SK-N-MC (cell line): Measurements from ENCODE around the gene RNF168.
A peak's percentile ranks its signal among the peaks of the same experiment; 100 is the strongest.
"Not testable (repeated sequence)": the region's sequence is repeated elsewhere in the genome, so short reads cannot be mapped to it uniquely, and the experiment has no call there.

ENCODE experiments used
- DNase-seq: peaks from one replicate; pipeline ENCODE4 v3.0.0-alpha.2; 2011; ENCODE audit warnings: low read depth, low spot score
- H3K27ac ChIP-seq: fragments of 200-600 bp; sonication (generic); 2 replicates; pipeline ENCODE4 v1.5.1; 2016; ENCODE audit warnings: mixed run types
- H3K36me3 ChIP-seq: fragments of 200-600 bp; sonication (generic); 2 replicates; pipeline ENCODE4 v1.6.1; 2017; ENCODE audit warnings: antibody characterized with exemption, low read length, mixed read lengths; ENCODE audit not compliant: insufficient read depth
- H3K4me3 ChIP-seq: fragments of 200-600 bp; sonication (generic); 2 replicates; pipeline ENCODE4 v1.5.1; 2016
- H3K9ac ChIP-seq: fragments of 200-600 bp; sonication (generic); 2 replicates; pipeline ENCODE4 v1.8.0; 2017; ENCODE audit warnings: mixed run types, mixed read lengths; ENCODE audit not compliant: insufficient read length
- H3K9me3 ChIP-seq: fragments of 200-600 bp; sonication (generic); 2 replicates; pipeline ENCODE4 v1.6.1; 2017; ENCODE audit warnings: low read depth, mild to moderate bottlenecking, antibody characterized with exemption, low read length, moderate library complexity, mixed read lengths
- EZH2 ChIP-seq: fragments of 200-600 bp; sonication (generic); IDR thresholded peaks from one replicate; pipeline ENCODE4 v1.6.1; 2017; ENCODE audit warnings: antibody characterized with exemption
- FOXP2 ChIP-seq: optimal IDR thresholded peaks from 2 replicates; pipeline ENCODE3; 2011; ENCODE audit warnings: mild to moderate bottlenecking, moderate library complexity; ENCODE audit not compliant: insufficient read depth; ENCODE audit errors: extremely low read length, control extremely low read depth
- POLR2AphosphoS5 ChIP-seq: IDR thresholded peaks from 2 replicates; pipeline ENCODE4 v1.6.1; 2012; ENCODE audit warnings: mild to moderate bottlenecking, low read depth, low read length, borderline replicate concordance

The RNF168 gene

DNA sequence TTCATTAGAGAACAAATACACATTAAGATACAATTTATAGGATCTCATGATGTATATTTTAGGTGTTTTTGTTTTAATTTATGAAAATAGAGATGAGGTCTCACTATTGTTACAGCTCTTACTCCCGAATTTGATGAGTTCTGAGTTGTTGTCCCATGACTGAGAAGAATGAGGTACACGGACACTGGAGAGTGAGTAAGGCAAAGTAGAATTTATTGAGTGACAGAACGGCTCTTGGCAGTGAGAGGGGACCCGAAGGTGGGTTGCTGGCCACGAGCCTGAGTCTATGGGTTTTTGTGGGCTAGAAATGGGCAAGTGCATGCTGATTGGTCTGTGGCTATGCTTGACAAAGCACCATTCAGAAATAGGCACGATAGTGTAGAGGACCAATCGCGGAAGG lies 3.1 kb upstream of the RNF168 start:
- DNase-seq = no peak
- Histone ChIP-seq H3K4me3 (no peak overlapping the region), H3K36me3 (no peaks in the 10 kb centered on the region), H3K9me3 (0 out of 2 replicates have a peak, but pooled peaks cover 3% of the 10 kb centered on the region), H3K9ac (no peak overlapping the region), H3K27ac (no peak overlapping the region)
- TF ChIP-seq EZH2 (no peak), POLR2AphosphoS5 (no peak), FOXP2 (no peak)

DNA sequence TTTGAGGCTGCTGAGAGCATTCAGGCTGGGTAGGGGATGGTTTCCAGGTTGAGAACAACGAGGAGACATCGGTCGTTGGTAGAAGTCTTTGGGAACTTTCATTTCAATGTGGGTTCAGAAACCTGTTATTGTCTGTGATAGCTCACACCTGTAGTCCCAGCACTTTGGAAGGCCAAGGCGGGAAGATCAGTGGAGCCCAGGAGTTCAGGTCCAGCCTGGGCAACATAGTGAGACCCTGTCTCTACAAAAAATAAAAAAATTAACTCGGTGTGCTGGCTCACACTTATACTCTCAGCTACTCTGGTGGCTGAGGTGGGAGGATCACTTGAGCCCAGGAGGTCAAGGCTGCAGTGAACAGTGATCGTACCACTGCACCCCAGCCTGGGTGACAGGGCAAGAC lies 988 bp upstream of the RNF168 start:
- H3K9ac ChIP-seq = no peak overlapping the region
- peak overlapping the region; percentile 83 for H3K27ac ChIP-seq
- H3K36me3 ChIP-seq = peaks cover 9% of the 10 kb centered on the region
- TF ChIP-seq EZH2 (no peak), FOXP2 (no peak), POLR2AphosphoS5 (no peak)
- H3K4me3 ChIP-seq = no peak overlapping the region
- no peak for DNase-seq
- 0 out of 2 replicates have a peak, but pooled peaks cover 3% of the 10 kb centered on the region for H3K9me3 ChIP-seq

DNA sequence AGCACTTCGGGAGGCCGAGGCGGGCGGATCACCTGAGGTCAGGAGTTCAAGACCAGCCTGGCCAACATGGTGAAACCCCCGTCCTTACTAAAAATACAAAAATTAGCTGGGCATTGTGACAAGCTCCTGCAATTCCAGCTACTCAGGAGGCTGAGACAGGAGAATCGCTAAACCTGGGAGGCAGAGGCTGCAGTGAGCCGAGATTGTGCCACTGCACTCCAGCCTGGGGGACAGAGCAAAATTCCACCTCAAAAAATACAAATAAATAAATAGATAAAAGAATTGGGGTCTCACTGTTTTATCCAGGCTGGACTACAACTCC lies 470 bp upstream of the RNF168 start:
- peaks cover 14% of the 10 kb centered on the region for H3K36me3 ChIP-seq
- peak overlapping the region; percentile 60 for H3K9ac ChIP-seq
- not testable (repeated sequence) for DNase-seq, H3K9me3 ChIP-seq
- peak overlapping the region; percentile 83 for H3K27ac ChIP-seq
- peak overlapping the region; percentile 89 for H3K4me3 ChIP-seq

DNA sequence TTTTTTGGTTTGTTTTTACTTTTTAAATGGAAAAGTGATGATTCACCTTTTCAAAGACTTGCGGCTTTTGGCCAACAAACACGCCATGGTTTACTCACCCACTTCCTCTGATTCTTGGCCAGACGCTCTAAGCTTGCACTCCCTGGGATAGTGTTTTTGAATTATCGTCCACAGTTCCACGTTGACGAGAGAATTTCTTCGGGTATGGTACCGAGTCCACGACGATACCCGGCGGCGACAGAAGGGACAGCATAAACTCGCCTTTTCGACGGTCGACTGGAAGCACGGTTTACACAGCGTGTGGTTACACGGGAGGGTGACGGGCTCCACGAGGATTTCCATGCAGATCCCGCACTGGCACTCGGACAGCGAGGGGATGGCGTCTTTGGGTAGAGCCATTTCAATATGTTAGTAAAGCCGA lies 783 bp downstream of the RNF168 start:
- H3K9me3 ChIP-seq = 0 out of 2 replicates have a peak, but pooled peaks cover 3% of the 10 kb centered on the region
- peaks cover 26% of the 10 kb centered on the region for H3K36me3 ChIP-seq
- peak overlapping the region; percentile 89 for H3K4me3 ChIP-seq
- no peak for DNase-seq
- peak overlapping the region; percentile 82 for H3K9ac ChIP-seq
- TF ChIP-seq FOXP2 = no peak
- TF ChIP-seq EZH2 = no peak
- no peak for TF ChIP-seq POLR2AphosphoS5
- H3K27ac ChIP-seq = peak overlapping the region; percentile 83

DNA sequence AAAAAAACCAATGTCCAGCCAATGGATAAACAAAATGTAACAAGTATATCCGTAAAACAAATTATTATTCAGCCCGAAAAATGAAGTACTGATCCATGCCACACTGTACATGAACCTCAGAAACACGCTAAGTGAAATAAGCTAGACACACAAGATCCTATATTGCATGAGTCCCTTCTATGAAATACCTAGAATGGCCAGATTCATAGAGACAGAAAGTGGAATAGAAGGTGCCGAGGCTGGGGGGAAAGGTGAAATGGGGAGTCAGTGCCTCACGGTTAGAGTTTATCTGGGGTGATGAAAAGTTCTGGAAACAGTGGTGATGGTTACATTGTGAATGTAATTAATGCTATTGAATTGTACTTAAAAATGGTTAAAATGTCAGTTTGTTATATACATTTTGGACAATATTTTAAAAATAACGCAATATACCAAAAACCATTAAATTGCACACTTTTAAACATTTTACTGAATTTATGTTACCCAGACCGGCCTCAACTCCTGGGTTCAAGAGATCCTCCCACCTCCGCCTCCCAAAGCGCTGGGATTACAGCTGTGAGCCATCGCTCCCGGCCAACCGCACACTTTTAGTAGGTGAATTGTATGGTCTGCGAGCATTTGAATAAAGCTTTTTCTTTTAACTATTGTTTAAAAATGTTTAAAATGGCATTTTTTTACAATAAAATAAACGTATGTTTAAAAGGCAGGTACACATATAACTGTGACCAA lies 2.1 kb downstream of the RNF168 start:
- no peak for DNase-seq
- peak overlapping the region; percentile 87 for H3K27ac ChIP-seq
- no peaks in the 10 kb centered on the region for H3K9me3 ChIP-seq
- TF ChIP-seq EZH2 = no peak
- no peak for TF ChIP-seq FOXP2
- no peak for TF ChIP-seq POLR2AphosphoS5
- peaks cover 39% of the 10 kb centered on the region for H3K36me3 ChIP-seq
- peak overlapping the region; percentile 89 for H3K4me3 ChIP-seq
- peak overlapping the region; percentile 82 for H3K9ac ChIP-seq

DNA sequence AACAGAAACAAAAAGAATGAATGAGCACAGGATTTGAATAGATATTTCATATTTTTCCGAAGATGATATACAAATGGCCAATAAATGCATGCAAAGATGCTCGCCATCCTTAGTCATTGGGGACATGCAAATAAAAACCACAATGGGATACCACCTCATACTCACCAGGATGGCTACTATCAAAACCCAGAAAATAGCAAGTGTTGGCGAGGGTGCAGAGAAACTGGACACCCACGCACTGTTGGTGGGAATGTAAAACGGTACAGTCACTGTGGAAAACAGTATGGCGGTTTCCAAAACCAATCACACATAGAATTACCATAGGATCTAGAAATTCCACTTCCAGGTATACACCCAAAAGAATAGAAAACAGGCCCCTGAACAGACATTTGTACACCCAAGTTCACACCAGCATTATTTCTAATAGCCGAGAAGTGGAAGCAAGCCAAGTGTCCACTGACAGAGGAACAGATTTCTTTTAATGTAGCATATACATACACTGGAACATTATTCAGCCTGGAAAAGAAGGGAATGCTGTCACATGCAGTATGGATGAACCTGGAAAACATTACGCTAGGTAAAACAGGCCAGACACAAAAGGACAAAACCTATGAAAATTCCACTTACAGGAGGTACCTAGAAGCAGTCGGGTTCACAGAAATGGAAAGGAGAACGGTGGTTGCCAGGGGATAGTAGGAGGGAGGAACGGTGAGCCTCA lies 3.6 kb downstream of the RNF168 start:
- Histone ChIP-seq H3K9ac (peak overlapping the region; percentile 82), H3K4me3 (peak overlapping the region; percentile 89), H3K9me3 (no peaks in the 10 kb centered on the region), H3K27ac (peak overlapping the region; percentile 87), H3K36me3 (peaks cover 54% of the 10 kb centered on the region)
- DNase-seq = no peak
- TF ChIP-seq FOXP2 = no peak
- TF ChIP-seq POLR2AphosphoS5 = no peak
- TF ChIP-seq EZH2 = no peak

DNA sequence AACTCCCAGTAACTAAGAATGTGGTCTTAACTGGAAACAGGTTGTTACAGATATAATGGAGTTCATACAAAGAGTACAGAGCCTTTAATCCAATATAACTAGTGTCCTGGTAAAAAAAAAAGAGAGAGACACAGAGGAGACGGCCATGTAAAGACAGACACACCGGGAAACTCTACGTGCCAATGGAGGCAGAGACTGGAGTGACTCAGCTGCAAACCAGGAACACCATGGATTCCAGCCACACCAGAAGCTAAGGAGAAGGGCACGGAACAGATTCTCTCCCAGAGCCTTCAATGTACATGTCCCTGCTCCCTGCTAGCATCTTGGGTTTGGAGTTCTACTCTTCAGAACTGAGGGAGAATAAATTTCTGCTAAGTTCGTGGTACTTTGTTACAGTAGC lies 4.5 kb downstream of the RNF168 start:
- no peaks in the 10 kb centered on the region for H3K9me3 ChIP-seq
- H3K4me3 ChIP-seq = peak overlapping the region; percentile 89; the same call in 1 of the 2 replicates
- no peak overlapping the region for H3K9ac ChIP-seq
- no peak overlapping the region for H3K27ac ChIP-seq
- TF ChIP-seq POLR2AphosphoS5 (no peak), EZH2 (no peak), FOXP2 (no peak)
- no peak for DNase-seq
- H3K36me3 ChIP-seq = peaks cover 63% of the 10 kb centered on the region

DNA sequence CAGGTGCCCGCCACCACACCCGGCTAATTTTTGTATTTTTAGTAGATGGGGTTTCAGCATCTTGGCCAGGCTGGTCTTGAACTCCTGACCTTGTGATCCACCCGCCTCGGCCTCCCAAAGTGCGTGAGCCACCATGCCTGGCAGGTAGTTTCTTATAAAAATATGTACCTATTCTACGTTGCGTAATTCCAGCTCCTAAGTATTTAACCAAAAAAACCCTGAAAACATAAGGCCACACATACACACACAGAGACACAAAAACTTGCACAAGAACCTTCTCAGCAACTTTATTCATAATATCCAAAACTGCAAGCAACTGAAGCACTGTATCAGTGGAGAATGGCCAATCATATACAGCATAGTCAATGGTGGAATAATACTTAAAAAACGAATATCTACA lies 5.3 kb downstream of the RNF168 start:
- H3K9me3 ChIP-seq = no peaks in the 10 kb centered on the region
- H3K9ac ChIP-seq = no peak overlapping the region
- H3K36me3 ChIP-seq = peaks cover 66% of the 10 kb centered on the region
- TF ChIP-seq EZH2 (no peak), POLR2AphosphoS5 (no peak), FOXP2 (no peak)
- no peak overlapping the region for H3K27ac ChIP-seq
- DNase-seq = no peak
- H3K4me3 ChIP-seq = no peak overlapping the region

DNA sequence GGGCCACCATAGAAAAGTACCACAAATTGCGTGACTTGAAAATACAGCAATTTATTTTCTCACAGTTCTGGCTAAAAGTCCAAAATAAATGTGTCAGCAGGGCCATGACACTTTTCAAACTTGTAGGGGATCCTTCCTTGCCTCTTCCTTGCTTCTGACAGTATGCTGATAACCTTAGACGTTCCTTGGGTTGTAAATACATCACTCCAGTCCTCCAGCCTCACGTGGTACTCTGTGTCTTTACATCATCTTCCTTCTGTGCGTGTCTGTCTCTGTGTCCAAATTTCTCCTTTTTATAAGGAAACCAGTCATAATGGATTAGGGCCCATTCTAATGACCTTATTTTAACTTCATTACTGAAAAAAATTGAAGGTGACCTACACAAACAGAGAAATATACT lies 7.4 kb downstream of the RNF168 start:
- no peak overlapping the region for H3K4me3 ChIP-seq
- H3K36me3 ChIP-seq = peaks cover 72% of the 10 kb centered on the region
- H3K27ac ChIP-seq = no peak overlapping the region
- TF ChIP-seq POLR2AphosphoS5 = no peak
- no peak for TF ChIP-seq FOXP2
- no peak for TF ChIP-seq EZH2
- DNase-seq = no peak
- H3K9ac ChIP-seq = no peak overlapping the region
- H3K9me3 ChIP-seq = no peaks in the 10 kb centered on the region
